Activated B cell treated with CpG ODN at 0.5 μM for 24 hours (primary cell): ENCODE data around the gene DCAF12. TPM values are rescaled to one million over a fixed set of nuclear protein-coding genes. Genes with fewer than 3 reads are reported as not detected.

Experiments used
- ATAC-seq: fragments of 200-7000 bp; cut with Tn5 transposase; one replicate; pipeline ENCODE4 v1.10.0; 2021; ENCODE audit warnings: low read depth, mild to moderate bottlenecking, moderate library complexity
- CTCF ChIA-PET: fragments of 350-600 bp; sonication (Branson Sonifier 250); formaldehyde crosslinking; loops from one replicate; lab custom pipeline; 2021; ENCODE audit warnings: antibody characterized with exemption; lab: Charles Lee
- POLR2A ChIA-PET: fragments of 350-600 bp; sonication (Branson Sonifier 250); formaldehyde crosslinking; loops from one replicate; lab custom pipeline; 2021; ENCODE audit warnings: antibody characterized with exemption; lab: Charles Lee
- DNase-seq: peaks from one replicate; pipeline ENCODE4 v3.0.0; 2022
- H3K27ac Mint-ChIP-seq: one replicate; pipeline ENCODE4 v1.8.0; 2020; ENCODE audit warnings: mixed read lengths
- H3K27me3 Mint-ChIP-seq: one replicate; pipeline ENCODE4 v1.8.0; 2021; ENCODE audit warnings: mixed read lengths
- H3K36me3 Mint-ChIP-seq: one replicate; pipeline ENCODE4 v1.8.0; 2021; ENCODE audit warnings: low read depth, mixed read lengths
- H3K4me1 Mint-ChIP-seq: one replicate; pipeline ENCODE4 v1.8.0; 2021; ENCODE audit warnings: mixed read lengths
- H3K4me3 Mint-ChIP-seq: one replicate; pipeline ENCODE4 v1.8.0; 2020; ENCODE audit warnings: mild to moderate bottlenecking, mixed read lengths
- H3K9me3 Mint-ChIP-seq: one replicate; pipeline ENCODE4 v1.8.0; 2020; ENCODE audit warnings: mixed read lengths
- CTCF ChIP-seq: fragments of 200-600 bp; IDR thresholded peaks from one replicate; pipeline ENCODE4 v1.8.0; 2022; ENCODE audit warnings: antibody characterized with exemption, mild to moderate bottlenecking
- intact Hi-C: fragments of 100-400 bp; cut with micrococcal nuclease; formaldehyde crosslinking; loops from one replicate; pipeline ENCODE4 v1.15.1; 2024
- total RNA-seq: library from RNA; stranded (reverse); gene quantifications from 2 replicates; pipeline ENCODE4 v1.2.3, GENCODE V29; 2022

Gene DCAF12
- total RNA-seq, 1 donor from 2014 or later: 3.8 TPM

- peaks cover 2% of the 10 kb centered on the region for H3K27me3 Mint-ChIP-seq
- H3K4me1 Mint-ChIP-seq: peaks cover 2% of the 10 kb centered on the region
- intact Hi-C loops: no loop called here
- ChIA-PET POLR2A (no interaction called here), CTCF (no interaction called here)
- no peak for ATAC-seq
- no peak overlapping the region for H3K4me3 Mint-ChIP-seq
- no peaks in the 10 kb centered on the region for H3K9me3 Mint-ChIP-seq
- no peak overlapping the region for H3K27ac Mint-ChIP-seq
- no peaks in the 10 kb centered on the region for H3K36me3 Mint-ChIP-seq
- no peak for DNase-seq
- no peak for TF ChIP-seq CTCF
These were observed 47.3 kb downstream of the DCAF12 start for GRCh38 chr9:34079181-34079580.

- no peak for TF ChIP-seq CTCF
- ChIA-PET POLR2A (interaction anchor here (0.6 kb wide), 1 partner anchor 47 kb away, joined by 4 read pairs; no protein-coding TSS in a partner anchor), CTCF (interaction anchor here (0.8 kb wide), 1 partner anchor 303 kb away, joined by 3 read pairs; no protein-coding TSS in a partner anchor)
- intact Hi-C loops: no loop called here
- DNase-seq: no peak
- peaks cover 3% of the 10 kb centered on the region for H3K4me1 Mint-ChIP-seq
- no peak overlapping the region for H3K4me3 Mint-ChIP-seq
- no peak overlapping the region for H3K27ac Mint-ChIP-seq
- H3K36me3 Mint-ChIP-seq: no peaks in the 10 kb centered on the region
- no peaks in the 10 kb centered on the region for H3K9me3 Mint-ChIP-seq
- H3K27me3 Mint-ChIP-seq: peaks cover 4% of the 10 kb centered on the region
- no peak for ATAC-seq
These were observed 53.5 kb downstream of the DCAF12 start for GRCh38 chr9:34072868-34073590.

- no peak for ATAC-seq
- H3K27me3 Mint-ChIP-seq: peaks cover 6% of the 10 kb centered on the region
- H3K4me1 Mint-ChIP-seq: peaks cover 3% of the 10 kb centered on the region
- intact Hi-C loops: no loop called here
- no peak overlapping the region for H3K27ac Mint-ChIP-seq
- TF ChIP-seq CTCF: no peak
- DNase-seq: no peak
- ChIA-PET POLR2A (no interaction called here), CTCF (no interaction called here)
- H3K36me3 Mint-ChIP-seq: no peaks in the 10 kb centered on the region
- H3K4me3 Mint-ChIP-seq: no peak overlapping the region
- H3K9me3 Mint-ChIP-seq: no peaks in the 10 kb centered on the region
These were observed 54.1 kb downstream of the DCAF12 start for GRCh38 chr9:34072410-34072809.

- H3K36me3 Mint-ChIP-seq: no peaks in the 10 kb centered on the region
- peaks cover 3% of the 10 kb centered on the region for H3K4me1 Mint-ChIP-seq
- TF ChIP-seq CTCF: no peak
- H3K4me3 Mint-ChIP-seq: no peak overlapping the region
- intact Hi-C loops: no loop called here
- CTCF ChIA-PET: no interaction called here
- DNase-seq: no peak
- no peak for ATAC-seq
- H3K27me3 Mint-ChIP-seq: peaks cover 6% of the 10 kb centered on the region
- no peak overlapping the region for H3K27ac Mint-ChIP-seq
- POLR2A ChIA-PET: no interaction called here
- H3K9me3 Mint-ChIP-seq: no peaks in the 10 kb centered on the region
These were observed 55.7 kb downstream of the DCAF12 start for GRCh38 chr9:34070606-34071324.

- intact Hi-C loops: no loop called here
- ATAC-seq (no peak), DNase-seq (no peak)
- Mint-ChIP-seq H3K4me3 (no peak overlapping the region), H3K36me3 (no peaks in the 10 kb centered on the region), H3K27me3 (peaks cover 6% of the 10 kb centered on the region), H3K27ac (no peak overlapping the region), H3K4me1 (peaks cover 3% of the 10 kb centered on the region), H3K9me3 (no peaks in the 10 kb centered on the region)
- no peak for TF ChIP-seq CTCF
- ChIA-PET CTCF (no interaction called here), POLR2A (no interaction called here)
These were observed 56.7 kb downstream of the DCAF12 start for GRCh38 chr9:34069831-34070230.
